ENCODE measurements around the gene LIN28A. TPM values are rescaled to one million over a fixed set of nuclear protein-coding genes. Genes with fewer than 3 reads are reported as not detected.
A peak's percentile ranks its signal among the peaks of the same experiment; 100 is the strongest.

Gene LIN28A
- total RNA-seq, 1 donor from 2014 or later = 80.2 TPM

GRCh38 chr1:26419494-26419893 lies 8.9 kb downstream of the LIN28A start:
- no peaks in the 10 kb centered on the region for H3K9me3 Mint-ChIP-seq (ENCODE audit: low read depth)
- no peaks in the 10 kb centered on the region for H3K27me3 Mint-ChIP-seq
- no peak overlapping the region for H3K4me3 Mint-ChIP-seq (ENCODE audit: low read depth)
- H3K27ac Mint-ChIP-seq = peak overlapping the region; percentile 93
- H3K36me3 Mint-ChIP-seq (ENCODE audit: insufficient read depth) = peaks cover 3% of the 10 kb centered on the region
- no peak for DNase-seq (ENCODE audit: low spot score, unreplicated experiment)
- H3K4me1 Mint-ChIP-seq (ENCODE audit: low read depth) = peaks cover 38% of the 10 kb centered on the region
- no peak for TF ChIP-seq CTCF (IDR thresholded peaks at IDR 0.05; ENCODE audit: unreplicated experiment)

DNA sequence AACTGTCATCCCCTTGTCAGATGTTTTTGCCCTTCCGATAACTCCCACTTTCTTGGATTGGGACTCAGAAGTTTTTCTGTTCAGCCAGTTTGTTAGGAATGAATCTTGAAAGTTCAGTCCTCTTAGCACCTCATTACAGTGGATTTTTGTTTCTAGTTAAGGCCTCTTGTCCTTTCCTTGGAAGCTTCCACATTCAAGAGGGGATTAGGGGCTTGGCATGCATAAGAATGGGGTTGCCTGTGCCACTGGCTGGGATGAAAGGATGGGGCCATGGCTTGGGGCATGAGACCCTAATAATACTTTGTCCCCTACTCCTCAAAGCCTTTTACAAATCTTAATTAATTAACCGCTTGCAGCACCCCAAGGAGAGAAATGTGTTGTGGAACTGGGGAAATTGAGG lies 19.1 kb downstream of the LIN28A start:
- Mint-ChIP-seq H3K36me3 (ENCODE audit: insufficient read depth) (peaks cover 8% of the 10 kb centered on the region), H3K27me3 (no peaks in the 10 kb centered on the region), H3K9me3 (ENCODE audit: low read depth) (no peaks in the 10 kb centered on the region), H3K27ac (no peak overlapping the region), H3K4me3 (ENCODE audit: low read depth) (no peak overlapping the region), H3K4me1 (ENCODE audit: low read depth) (peaks cover 9% of the 10 kb centered on the region)
- TF ChIP-seq CTCF (IDR thresholded peaks at IDR 0.05; ENCODE audit: unreplicated experiment) = no peak
- DNase-seq (ENCODE audit: low spot score, unreplicated experiment) = no peak

DNA sequence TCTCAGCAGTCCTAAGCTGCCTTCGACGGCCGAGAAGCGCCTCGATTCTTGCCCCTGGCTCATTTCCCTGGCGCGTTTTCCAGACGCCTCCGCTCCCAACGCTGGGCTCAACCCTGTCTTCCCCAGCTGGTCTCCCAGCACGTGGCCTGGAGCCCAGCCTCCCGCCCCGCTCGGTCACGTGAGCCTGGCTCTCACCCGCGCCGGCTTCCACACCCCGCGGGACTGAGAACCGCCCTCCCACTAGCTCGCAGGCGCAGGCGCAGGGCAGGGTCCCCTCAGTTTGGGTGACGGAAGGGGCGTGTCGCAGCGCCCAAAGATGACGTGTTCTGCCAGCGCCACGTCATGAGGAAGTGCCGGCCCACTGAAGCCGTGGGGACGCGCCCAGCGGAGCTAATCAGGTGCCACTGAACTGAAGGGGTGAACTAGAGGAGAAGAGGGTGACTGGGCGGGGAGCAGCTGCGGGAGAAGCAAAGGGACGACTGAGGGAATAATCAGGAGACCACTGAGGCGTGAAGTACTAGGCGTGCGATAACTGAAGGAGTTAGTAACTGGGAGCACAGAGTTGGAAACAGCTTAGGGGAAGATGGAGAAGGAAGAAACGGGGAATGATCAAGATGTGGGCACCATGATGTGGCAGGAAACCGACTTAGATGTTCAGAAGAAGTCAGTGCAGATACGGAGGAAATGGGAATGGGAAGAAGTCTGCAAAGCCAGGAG lies 21.5 kb downstream of the LIN28A start, which contains the start of gene DHDDS:
Gene DHDDS (plus strand): TSS at position 343 of the 717 bp plus-strand sequence. CDS start 625 bp downstream, outside the sequence.
- Mint-ChIP-seq H3K4me1 (ENCODE audit: low read depth) (peaks cover 9% of the 10 kb centered on the region), H3K9me3 (ENCODE audit: low read depth) (no peaks in the 10 kb centered on the region), H3K27me3 (no peaks in the 10 kb centered on the region), H3K4me3 (ENCODE audit: low read depth) (peak within 1 kb of the TSS; percentile 93), H3K27ac (peak within 1 kb of the TSS; percentile 95), H3K36me3 (ENCODE audit: insufficient read depth) (peaks cover 3% of the 10 kb centered on the region)
- TF ChIP-seq CTCF (IDR thresholded peaks at IDR 0.05; ENCODE audit: unreplicated experiment) = no peak
- DNase-seq (ENCODE audit: low spot score, unreplicated experiment) = peak; percentile 95

GRCh38 chr1:26432793-26433192 lies 22.2 kb downstream of the LIN28A start:
- Mint-ChIP-seq H3K9me3 (ENCODE audit: low read depth) (no peaks in the 10 kb centered on the region), H3K4me1 (ENCODE audit: low read depth) (peaks cover 9% of the 10 kb centered on the region), H3K27me3 (no peaks in the 10 kb centered on the region), H3K36me3 (ENCODE audit: insufficient read depth) (peaks cover 3% of the 10 kb centered on the region), H3K4me3 (ENCODE audit: low read depth) (peak overlapping the region; percentile 93), H3K27ac (peak overlapping the region; percentile 71)
- TF ChIP-seq CTCF (IDR thresholded peaks at IDR 0.05; ENCODE audit: unreplicated experiment) = no peak
- no peak for DNase-seq (ENCODE audit: low spot score, unreplicated experiment)

- no peak overlapping the region for H3K4me3 Mint-ChIP-seq (ENCODE audit: low read depth)
- no peaks in the 10 kb centered on the region for H3K9me3 Mint-ChIP-seq (ENCODE audit: low read depth)
- peaks cover 9% of the 10 kb centered on the region for H3K4me1 Mint-ChIP-seq (ENCODE audit: low read depth)
- peaks cover 8% of the 10 kb centered on the region for H3K36me3 Mint-ChIP-seq (ENCODE audit: insufficient read depth)
- H3K27ac Mint-ChIP-seq = no peak overlapping the region
- no peak for DNase-seq (ENCODE audit: low spot score, unreplicated experiment)
- no peak for TF ChIP-seq CTCF (IDR thresholded peaks at IDR 0.05; ENCODE audit: unreplicated experiment)
- no peaks in the 10 kb centered on the region for H3K27me3 Mint-ChIP-seq
Measured at GRCh38 chr1:26434161-26434752, 23.6 kb downstream of the LIN28A start.
